Mammary epithelial cell (primary cell): Measurements from ENCODE around the gene BTBD9.

Source experiments
- CTCF ChIP-seq, 2 donors: IDR thresholded peaks in 1 of 2; conservative IDR thresholded peaks in 1 of 2; 2 replicates each; pipeline ENCODE4 v1.5.1; 2011 to 2012; ENCODE audit warnings: inconsistent platforms in 2 of 2, low read length in 2 of 2, mild to moderate bottlenecking in 2 of 2, control low read depth in 1 of 2, low read depth in 1 of 2; ENCODE audit not compliant: insufficient read depth in 1 of 2; ENCODE audit errors: extremely low read depth in 1 of 2
- EZH2 ChIP-seq: IDR thresholded peaks from 2 replicates; pipeline ENCODE4 v1.6.1; 2012; ENCODE audit warnings: low read length, inconsistent platforms, borderline replicate concordance

- no peak for TF ChIP-seq EZH2
- TF ChIP-seq CTCF (conservative IDR thresholded peaks at IDR 0.05 in 1 of 2, IDR thresholded peaks at IDR 0.05 in 1 of 2; ENCODE audit: extremely low read depth in 1 of 2, insufficient read depth in 1 of 2, low read depth in 1 of 2, low read length in 2 of 2) = no peak
Observed at GRCh38 chr6:38174315-38174714, 465.4 kb downstream of the BTBD9 start.
